Neural progenitor cell (in vitro differentiated cells): ENCODE data around the gene CASK.

Source experiments
- CTCF ChIP-seq: fragments of 200-600 bp; sonication (generic); IDR thresholded peaks from 2 replicates; pipeline ENCODE4 v1.5.1; 2017; ENCODE audit warnings: antibody characterized with exemption, mild to moderate bottlenecking
- EZH2 ChIP-seq: fragments of 200-600 bp; sonication (generic); IDR thresholded peaks from 2 replicates; pipeline ENCODE4 v1.6.1; 2017; ENCODE audit warnings: antibody characterized with exemption, mild to moderate bottlenecking, moderate library complexity
- EZH2phosphoT487 ChIP-seq: fragments of 200-600 bp; sonication (generic); IDR thresholded peaks from 2 replicates; pipeline ENCODE4 v1.6.1; 2017; ENCODE audit warnings: antibody characterized with exemption

- TF ChIP-seq CTCF (no peak), EZH2 (no peak), EZH2phosphoT487 (no peak)
Observed at GRCh38 chrX:41468647-41469323, 454.6 kb downstream of the CASK start.
